Panc1 (cell line): ENCODE measurements around the gene CARHSP1.
A peak's percentile ranks its signal among the peaks of the same experiment; 100 is the strongest.

Experiments used
- CTCF ChIP-seq: fragments of 450-650 bp; IDR thresholded peaks from 2 replicates; pipeline ENCODE4 v1.5.1; 2017; ENCODE audit warnings: mild to moderate bottlenecking
- POLR2AphosphoS5 ChIP-seq: IDR thresholded peaks from 2 replicates; pipeline ENCODE4 v1.6.1; 2012; ENCODE audit warnings: mild to moderate bottlenecking, low read depth, low read length, moderate library complexity
- REST ChIP-seq, 2 experiments: IDR thresholded peaks; 2 replicates each; pipeline ENCODE4 v1.6.1; 2011 to 2012; ENCODE audit warnings: low read depth in 2 of 2, control low read depth in 1 of 2, low read length in 1 of 2, mild to moderate bottlenecking in 1 of 2, moderate library complexity in 1 of 2; ENCODE audit not compliant: insufficient read depth in 1 of 2
- SIN3A ChIP-seq: IDR thresholded peaks from 2 replicates; pipeline ENCODE4 v1.6.1; 2012; ENCODE audit warnings: low read depth, mild to moderate bottlenecking, low read length, moderate library complexity, borderline replicate concordance; ENCODE audit not compliant: insufficient read depth

GRCh38 chr16:8905168-8905762 lies 36.5 kb upstream of the CARHSP1 start:
- no peak for TF ChIP-seq SIN3A
- peak; percentile 70 for TF ChIP-seq CTCF
- TF ChIP-seq REST (IDR thresholded peaks at IDR 0.05; ENCODE audit: insufficient read depth in 1 of 2, low read depth in 2 of 2, low read length in 1 of 2), result no peak
- no peak for TF ChIP-seq POLR2AphosphoS5
